ENCODE data around the gene ZNF460.
A peak's percentile ranks its signal among the peaks of the same experiment; 100 is the strongest.
"Not testable (repeated sequence)": the region's sequence is repeated elsewhere in the genome, so short reads cannot be mapped to it uniquely, and the experiment has no call there.

Gene ZNF460

DNA sequence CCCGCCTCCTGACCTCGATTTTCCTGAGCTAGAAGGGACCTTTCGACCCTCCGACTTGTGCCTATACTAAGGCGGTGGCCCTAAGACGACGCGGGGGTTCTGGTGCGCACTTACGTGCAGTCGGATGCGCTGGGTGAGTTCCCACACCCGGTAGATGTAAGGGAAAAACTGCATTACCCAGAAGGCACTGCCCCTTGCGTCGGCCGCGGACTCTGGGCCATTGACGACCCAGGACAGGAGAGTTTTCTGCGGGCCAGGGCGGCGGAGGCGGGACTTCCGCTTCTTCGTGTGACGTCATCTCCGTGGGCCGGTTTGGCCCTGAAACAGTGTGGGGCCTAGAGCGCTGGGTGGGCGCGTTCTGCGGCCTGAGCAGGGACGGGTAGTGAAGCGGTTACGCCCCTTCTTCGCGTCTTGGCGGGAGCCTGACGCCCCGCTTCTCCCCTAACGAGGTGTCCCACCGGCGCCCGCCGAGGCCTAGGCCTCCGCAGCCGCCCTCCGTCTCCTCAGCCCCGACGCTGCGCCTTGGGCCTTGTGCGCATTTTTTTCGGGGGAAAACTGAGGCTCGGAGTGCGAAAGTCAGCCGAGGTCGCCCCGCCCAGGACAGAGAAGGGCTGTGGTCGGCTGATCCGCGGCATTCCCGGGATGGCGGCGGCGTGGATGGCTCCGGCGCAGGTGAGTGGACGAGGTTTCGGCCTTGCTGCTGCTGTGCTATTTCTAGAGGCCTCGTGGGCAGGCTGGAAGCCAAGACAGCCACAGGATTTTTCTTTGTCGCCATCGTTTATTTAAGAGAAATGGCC is at the start of gene ZNF460:
Gene ZNF460, plus strand, starts transcription at position 321 of the 797 bp plus-strand sequence. Its CDS starts 322 bp downstream, at position 643.
- peak; percentile 86 to 94 (median 92) for DNase-seq (ENCODE audit: low read depth in 3 of 3, low spot score in 1 of 3)

DNA sequence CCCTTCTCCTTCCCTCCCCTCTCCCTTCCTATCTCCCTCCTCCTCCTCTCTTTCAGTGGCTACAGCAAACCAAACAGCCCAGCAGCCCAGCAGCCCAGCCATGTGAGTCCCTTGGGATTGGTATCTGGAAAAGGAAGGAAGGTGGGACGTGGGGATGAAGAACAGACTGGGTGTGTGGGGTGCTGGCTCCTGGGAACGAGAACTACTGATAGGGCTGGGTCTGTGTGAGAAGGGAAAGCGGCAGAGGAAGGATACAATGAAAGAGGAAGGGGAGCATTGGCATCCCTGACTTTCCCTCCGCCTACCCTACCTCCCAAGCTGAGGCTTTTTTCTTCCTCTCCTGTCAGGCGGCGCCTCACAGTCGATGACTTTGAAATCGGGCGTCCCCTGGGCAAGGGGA is 48.6 kb upstream of the ZNF460 start:
- DNase-seq (ENCODE audit: low read depth in 3 of 3, low spot score in 1 of 3) = no peak

DNA sequence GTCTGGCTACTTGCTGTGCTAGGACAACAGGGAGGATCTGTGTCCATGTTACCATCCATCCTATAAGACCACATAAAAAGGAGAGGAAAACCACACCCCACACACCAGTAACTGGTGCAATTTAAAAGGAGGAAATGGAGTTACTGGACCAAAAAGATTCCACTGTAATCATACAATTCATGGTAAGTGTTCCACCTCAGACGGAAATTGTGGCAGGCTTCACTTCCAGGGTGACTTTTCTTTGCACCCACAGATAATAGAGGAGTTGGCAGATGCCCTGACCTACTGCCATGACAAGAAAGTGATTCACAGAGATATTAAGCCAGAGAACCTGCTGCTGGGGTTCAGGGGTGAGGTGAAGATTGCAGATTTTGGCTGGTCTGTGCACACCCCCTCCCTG is 47.1 kb upstream of the ZNF460 start:
- DNase-seq (ENCODE audit: low read depth in 3 of 3, low spot score in 1 of 3) = no peak

DNA sequence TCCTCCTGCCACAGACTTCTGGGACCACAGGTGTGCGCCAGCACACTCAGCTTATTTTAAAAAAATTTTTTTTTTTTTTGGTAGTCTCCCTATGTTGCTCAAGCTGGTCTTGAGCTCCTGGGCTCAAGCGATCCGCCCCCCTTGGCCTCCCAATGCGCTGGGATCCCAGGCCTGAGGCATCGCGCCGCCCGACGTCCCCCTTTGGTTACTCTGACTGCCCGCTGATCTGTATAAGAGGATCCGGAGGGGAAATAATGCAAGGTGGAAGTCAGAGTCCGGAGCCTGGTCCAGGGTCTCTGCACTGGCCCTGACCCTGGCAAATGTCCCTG is 40.3 kb upstream of the ZNF460 start:
- no peak for DNase-seq (ENCODE audit: low read depth in 3 of 3, low spot score in 1 of 3)

DNA sequence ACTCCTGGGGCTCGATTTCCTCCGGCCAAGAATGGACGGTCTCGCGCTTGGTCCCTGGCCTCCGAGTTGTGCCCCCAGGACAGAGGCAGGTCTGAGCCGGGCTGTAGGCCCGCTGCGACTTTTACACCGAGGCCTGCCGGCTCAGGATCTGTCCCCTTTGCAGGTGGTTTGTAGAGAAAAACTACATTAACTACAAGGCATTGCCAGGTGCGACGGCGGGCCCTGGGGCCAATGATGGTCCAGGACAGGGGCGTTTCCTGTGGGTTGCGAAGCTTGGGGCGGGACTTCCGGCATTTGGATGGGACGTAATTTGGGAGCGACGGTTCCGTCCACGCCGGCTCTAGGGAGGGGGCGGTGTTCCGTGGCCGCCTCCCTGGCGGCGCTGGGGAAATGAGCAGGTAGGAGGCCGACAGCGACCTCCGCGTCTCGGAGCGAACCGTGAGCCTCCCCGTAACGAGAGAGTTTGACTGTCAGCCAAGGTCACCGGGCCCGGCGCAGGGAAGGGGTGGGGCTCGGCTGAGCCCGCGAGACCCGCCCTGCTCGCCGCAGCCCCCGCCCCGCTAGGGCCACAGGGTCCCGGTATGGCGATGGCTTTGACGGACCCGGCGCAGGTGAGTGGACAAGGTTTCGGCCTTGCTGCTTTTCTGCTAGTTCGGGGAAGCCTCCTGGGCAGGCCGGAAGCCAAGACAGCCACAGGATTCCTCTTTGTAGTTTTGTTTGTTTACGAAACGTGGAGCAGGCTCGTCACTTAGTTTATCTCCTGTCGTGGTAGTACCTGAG is 39.8 kb upstream of the ZNF460 start, which contains the start of gene ZNF805:
Gene ZNF805, plus strand, starts transcription at position 322 of the 780 bp plus-strand sequence. Its CDS starts 260 bp downstream, at position 582.
- DNase-seq (ENCODE audit: low read depth in 3 of 3, low spot score in 1 of 3) = peak; percentile 88 to 91 (median 89)

DNA sequence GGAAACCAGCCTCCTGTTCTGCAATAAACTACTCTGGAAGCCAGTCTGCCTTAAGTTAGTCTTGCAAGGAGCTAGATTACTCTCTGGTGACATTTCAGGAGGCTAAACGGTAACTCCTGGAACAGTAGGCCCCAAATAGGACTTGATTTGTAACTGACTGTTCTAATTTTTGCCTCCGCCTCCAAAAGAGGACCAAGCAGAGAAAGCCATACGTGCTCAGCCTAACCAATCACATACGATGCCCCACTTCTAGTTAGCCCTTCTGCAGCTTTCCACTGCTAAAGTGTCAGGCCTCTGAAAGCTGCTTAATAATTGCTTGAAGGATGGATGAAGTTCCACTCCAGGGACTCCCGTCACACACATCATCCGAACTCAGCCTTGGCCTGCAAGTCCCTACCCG is 39.1 kb upstream of the ZNF460 start:
- no peak for DNase-seq (ENCODE audit: low read depth in 3 of 3, low spot score in 1 of 3)

DNA sequence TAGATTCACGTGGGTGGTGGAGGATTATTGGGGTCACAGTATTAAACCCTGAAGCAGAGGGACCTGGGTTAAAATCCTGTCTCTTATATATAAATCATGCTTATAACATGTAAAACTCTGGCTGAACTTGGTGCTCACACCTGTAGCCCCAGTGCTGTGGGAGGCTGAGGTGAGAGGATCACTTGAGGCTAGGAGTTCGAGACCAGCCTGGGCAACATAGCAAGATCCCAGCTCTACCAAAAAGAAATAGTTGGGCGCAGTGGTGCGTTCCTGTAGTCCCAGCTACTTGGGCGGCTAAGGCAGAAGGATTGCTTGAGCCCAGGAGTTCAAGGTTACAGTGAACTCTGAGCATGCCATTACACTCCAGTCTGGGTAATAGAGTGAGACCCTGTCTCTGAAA is 37.5 kb upstream of the ZNF460 start:
- no peak for DNase-seq (ENCODE audit: low read depth in 3 of 3, low spot score in 1 of 3)

DNA sequence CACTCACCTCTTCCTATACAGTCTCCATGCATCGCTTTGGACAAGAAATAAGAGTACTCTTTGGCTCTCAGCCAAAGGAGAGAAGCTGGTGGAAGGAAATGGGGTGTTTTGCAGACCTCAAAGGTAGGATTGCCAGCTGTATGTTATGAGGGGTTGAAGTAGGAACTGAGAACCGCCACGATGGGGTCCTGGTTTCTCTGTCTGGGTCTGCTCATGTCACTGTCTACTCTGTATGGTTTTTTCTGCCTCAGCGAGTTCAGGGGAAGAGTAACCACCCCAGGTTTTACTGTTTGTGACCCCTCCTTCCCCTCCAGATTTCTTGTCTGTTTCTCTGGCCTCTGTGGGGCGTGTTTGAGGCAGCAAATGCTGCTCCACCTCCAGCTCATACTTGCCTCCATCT is 35.8 kb upstream of the ZNF460 start:
- DNase-seq (ENCODE audit: low read depth in 3 of 3, low spot score in 1 of 3) = no peak

DNA sequence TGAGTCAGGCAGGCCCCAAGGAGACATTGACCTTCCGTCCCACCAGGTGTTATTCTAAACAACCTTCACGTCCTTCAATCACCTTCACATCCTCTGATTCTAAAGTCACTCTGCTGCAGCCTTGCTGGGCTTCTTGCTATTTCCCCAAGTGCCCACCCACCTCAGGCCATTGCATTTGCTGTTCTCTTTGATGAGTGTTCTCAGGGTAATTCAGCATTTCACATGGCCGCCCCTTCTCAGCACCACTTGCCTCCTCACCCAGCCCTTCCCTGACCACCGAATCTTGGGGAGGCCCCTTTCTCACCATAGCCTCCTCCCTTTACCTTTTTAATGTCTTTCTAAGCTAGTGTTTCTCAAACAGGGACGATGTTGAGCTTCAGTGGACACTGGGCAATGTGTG is 35.2 kb upstream of the ZNF460 start:
- no peak for DNase-seq (ENCODE audit: low read depth in 3 of 3, low spot score in 1 of 3)

DNA sequence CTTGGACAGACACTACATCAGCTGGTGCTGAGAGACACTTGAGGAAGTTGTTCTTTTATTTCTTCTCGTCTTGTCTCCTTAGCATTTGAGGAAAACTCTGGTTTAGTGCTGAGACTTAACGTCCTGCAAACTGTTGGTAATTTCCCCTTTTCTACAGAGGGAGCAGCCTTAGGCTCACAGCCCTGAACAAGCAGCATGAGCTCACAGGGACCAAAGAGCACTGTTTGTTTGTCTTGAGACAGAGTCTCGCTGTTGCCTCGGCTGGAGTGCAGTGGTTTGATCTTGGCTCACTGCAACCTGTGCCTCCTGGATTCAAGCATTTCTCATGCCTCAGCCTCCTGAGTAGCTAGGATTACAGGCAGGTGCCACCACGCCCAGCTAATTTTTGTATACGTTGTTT is 34.3 kb upstream of the ZNF460 start:
- DNase-seq (ENCODE audit: low read depth in 3 of 3, low spot score in 1 of 3) = no peak

DNA sequence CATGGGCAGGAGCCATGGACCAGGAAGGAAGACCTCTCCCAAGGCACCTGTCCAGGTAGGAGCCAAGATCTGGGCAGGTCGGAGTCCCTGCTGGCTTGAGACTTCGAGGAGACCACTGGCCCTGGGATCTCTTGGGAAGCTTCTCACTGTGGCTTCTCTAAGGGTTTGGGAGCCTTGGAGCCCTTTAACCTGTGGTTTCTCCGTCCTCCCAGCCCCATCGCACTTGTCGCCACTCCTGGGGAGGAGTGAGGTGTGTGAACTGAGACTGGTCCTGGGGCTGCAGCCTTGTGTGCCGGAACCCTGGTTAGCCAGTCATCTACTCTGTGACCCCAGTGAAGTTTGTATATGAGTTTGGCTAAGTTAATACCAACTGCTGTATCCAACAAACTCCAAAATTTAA is 31.6 kb upstream of the ZNF460 start:
- DNase-seq (ENCODE audit: low read depth in 3 of 3, low spot score in 1 of 3) = no peak

DNA sequence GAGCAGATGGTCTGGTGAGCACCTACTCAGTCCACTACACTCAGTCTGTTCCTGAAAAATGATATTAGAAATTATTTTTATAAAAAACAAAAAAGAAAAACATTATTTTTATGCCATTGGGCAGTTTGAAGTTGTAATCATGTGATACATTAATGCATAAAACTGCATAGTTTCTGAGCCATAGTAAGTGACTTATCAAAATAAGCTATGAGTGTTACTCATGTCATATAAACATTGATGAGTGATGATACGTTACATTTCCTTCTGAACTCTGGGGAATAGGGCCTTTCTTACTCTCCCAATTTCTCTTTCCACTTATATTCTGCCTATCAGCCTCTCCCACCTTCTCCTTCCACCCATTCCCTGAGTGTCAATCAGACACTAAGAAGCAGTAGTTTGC is 31.0 kb upstream of the ZNF460 start:
- no peak for DNase-seq (ENCODE audit: low read depth in 3 of 3, low spot score in 1 of 3)

DNA sequence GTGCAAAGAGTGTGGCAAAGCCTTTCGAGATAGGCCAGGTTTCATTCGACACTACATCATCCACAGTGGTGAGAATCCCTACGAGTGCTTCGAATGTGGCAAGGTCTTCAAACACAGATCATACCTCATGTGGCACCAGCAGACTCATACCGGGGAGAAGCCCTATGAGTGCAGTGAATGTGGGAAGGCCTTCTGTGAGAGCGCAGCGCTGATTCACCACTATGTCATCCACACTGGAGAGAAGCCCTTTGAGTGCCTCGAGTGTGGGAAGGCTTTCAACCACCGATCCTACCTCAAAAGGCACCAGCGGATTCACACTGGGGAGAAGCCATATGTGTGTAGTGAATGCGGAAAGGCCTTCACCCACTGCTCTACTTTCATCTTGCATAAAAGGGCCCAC is 26.5 kb upstream of the ZNF460 start:
- DNase-seq (ENCODE audit: low read depth in 3 of 3, low spot score in 1 of 3) = not testable (repeated sequence)

DNA sequence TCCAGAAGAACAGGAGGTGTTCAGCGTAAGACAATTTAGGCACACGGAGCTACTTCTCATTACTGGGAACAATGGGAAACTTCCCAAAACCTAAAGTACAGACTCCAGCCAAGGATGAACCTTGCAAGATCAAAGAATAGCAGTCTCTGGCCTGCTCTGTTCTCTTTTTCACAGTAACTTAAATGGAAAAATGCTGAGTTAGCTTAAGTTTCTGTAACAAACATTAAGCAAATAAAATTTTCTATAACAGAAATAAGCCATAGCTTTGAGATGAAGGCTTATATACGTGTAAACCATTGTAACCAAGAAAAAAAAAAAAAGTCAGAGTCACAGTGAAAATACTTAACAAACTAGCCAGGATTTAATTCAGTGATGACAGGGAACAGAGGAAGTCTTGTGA is 18.2 kb upstream of the ZNF460 start:
- no peak for DNase-seq (ENCODE audit: low read depth in 3 of 3, low spot score in 1 of 3)

DNA sequence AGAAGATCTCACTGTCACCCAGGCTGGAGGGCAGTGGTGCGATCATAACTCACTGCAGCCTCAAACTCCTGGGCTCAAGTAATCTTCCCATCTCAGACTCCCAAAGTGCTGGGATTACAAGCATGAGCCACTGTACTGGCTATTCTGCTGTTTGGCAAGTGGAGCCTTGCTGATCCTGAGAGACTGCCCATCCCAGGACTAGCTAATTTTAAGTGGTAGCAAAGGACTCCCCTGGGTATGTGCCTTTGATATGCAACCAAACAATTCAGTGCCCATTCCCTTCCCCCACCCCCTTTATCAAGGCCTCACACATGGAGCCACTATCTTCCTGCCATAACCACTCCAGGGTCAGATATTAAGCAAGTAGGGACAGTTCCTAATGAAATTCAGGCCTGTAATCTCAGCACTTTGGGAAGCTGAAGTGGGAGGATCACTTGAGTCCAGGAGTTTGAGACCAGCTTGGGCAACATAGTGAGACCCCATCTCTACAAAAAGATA is 17.0 kb upstream of the ZNF460 start:
- DNase-seq (ENCODE audit: low read depth in 3 of 3, low spot score in 1 of 3) = no peak

DNA sequence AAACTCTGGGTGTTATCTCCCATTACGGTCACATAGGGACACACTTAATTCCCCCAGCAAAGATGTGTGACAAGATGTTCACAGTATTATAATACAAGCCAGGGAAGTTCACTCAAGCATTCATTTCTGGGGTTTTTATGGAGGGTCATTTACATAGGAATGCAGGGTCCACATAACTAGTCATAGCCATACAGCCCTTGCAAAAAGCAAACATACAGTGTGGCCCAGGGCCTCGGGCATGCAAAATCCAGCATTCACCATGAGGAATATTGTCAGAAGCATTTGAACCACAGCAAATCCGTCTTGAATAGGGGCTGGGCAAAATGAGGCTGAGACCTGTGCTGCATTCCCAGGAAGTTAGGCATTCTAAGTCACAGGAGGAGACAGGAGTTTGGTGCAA is 13.0 kb upstream of the ZNF460 start:
- no peak for DNase-seq (ENCODE audit: low read depth in 3 of 3, low spot score in 1 of 3)

DNA sequence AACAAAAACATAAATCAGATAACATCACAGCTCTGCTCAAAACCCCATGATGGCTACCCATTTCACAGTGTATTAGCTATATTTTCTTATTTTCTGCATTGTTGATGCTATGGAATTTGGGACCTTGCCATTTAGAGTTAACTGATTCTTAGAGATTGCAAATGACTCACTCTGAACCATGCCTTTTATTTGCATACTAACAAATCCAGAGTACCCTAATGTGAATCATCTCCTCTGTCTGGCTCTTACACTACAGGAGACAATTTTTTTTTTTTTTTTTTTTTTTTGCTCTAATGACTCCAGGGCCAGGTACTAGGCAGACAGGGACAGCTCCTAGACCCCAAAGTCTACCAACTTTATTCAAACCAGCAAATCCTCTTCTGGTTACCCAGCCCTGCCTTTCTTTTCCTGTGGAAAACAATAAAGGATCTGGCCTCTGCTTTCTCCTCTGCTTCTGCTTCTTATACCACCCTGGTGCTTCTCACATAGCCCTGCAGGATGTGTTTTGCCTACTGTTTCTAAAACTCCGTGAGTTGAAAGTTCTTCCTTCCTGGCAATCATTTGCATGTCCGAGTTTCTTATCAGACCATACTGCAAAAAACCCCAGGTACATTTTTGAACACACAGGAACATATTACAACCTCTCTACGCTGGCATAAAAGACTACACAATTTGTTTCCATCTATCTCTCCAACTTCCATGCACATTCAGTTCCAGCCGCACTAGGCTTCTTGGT is 10.6 kb upstream of the ZNF460 start:
- no peak for DNase-seq (ENCODE audit: low read depth in 3 of 3, low spot score in 1 of 3)

DNA sequence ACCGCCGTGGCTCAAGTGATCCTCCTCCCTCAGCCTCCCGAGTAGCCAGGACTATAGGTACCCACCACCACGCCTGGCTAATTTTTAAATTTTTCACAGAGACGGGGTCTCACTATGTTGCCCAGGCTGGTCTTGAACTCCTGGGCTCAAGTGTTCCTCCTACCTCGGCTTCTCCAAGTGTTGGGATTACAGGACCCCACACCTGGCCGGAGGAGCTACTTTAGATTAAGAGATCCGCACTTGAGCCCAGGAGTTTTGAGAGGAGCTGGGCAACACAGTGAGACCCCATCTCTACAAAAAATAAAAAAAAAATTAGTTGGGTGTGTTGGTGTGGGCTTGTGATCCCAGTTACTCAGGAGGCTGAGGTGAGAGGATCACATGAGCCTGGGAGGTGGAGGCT is 9.0 kb upstream of the ZNF460 start:
- DNase-seq (ENCODE audit: low read depth in 3 of 3, low spot score in 1 of 3) = no peak

DNA sequence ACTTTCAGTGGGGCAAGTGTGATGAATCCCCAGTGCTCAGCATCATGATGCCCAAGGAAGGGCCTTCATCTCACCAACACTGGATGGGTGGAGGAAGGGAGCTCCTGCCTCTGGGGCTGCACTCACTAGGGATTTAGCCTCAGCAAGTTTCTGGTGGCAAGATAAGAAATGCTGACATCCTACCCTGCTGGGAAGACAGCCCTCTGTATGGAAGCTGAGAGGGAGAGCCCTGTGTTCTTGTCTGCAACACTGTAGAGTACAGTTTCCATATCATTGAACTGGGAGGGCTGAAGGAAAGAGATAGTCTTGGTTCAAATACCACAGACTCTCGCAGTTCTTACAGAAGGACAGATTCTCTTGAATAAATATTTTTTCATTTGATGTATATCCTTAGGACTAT is 7.3 kb upstream of the ZNF460 start:
- no peak for DNase-seq (ENCODE audit: low read depth in 3 of 3, low spot score in 1 of 3)

DNA sequence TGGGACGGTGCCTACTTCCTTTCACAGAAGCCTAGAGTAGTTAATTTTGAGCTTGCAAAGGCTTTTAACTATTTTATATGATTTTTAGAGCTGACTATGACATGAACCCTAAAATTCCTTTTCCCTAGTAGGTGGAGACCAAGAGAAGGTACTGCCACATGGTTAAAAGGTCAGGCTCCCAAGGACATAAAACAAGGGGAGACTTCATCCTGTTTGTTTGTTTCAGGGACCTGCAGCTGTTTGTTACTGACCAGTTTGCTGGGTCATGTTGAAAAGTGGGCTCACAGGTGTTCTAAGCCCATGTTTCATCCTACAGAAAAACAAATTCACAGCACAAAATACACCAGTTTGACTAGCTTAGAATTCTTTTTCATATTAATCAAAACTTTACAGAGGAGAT is 3.9 kb upstream of the ZNF460 start:
- DNase-seq (ENCODE audit: low read depth in 3 of 3, low spot score in 1 of 3) = no peak

DNA sequence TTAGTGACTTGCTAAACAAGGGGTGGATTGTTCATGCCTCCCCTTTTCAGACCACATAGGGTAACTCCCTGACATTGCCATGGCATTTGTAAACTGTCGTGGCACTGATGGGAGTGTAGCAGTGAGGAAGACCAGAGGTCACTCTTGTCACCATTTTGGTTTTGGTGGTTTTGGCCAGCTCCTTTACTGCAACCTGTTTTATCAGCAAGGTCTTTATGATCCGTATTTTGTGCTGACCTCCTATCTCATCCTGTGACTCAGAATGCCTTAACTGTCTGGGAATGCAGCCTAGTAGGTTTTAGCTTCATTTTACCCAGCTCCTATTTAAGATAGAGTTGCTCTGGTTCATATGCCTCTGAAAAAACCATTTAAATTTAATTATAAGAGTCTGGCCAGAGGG is 1.8 kb upstream of the ZNF460 start:
- not testable (repeated sequence) for DNase-seq (ENCODE audit: low read depth in 3 of 3, low spot score in 1 of 3)
